ENCODE data around the gene NUMA1. TPM values are rescaled to one million over a fixed set of nuclear protein-coding genes. Genes with fewer than 3 reads are reported as not detected.

NUMA1 gene
- polyA plus RNA-seq, 4 donors = 68.1 to 286 (median 119) TPM

DNA sequence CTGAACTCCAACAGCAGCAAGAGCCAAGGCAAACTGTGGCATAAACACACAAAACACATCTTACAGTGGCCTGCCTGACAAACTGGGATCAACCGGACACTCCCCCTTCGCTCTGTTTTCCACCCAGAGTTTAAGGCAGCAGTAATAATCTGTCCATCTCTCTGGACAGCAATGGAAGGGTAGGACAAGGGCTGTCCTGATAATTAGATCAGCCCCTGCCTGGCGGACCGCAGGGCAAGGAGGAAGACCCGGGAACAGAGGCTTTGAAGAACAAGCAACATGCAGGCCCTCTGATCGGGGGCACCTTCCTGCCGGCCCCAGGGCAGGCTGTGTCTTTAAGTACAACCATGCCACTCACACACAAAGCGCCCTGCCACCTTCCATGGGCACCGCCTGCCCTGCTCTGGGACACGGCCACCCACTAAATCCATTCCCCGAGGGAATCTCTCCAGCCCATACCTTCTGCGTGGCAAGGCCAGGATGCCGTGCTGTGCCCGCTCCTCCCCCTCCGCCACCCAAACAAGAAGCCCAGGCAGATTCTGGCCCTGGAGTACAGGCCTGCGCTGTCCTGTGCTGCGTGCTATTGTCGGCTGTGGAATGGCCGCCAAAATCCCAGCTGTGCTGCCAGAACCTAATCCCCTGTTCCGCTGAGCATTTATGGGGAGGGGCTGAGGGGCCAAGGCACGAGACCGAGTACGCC, 38.8 kb downstream of the NUMA1 start:
- Histone ChIP-seq H3K27ac (ENCODE audit: low read depth in 1 of 3, low read length in 2 of 3) (peak overlapping the region; percentile 92 to 97 (median 97)), H3K27me3 (ENCODE audit: control insufficient read depth in 3 of 3, insufficient read depth in 3 of 3, low read length in 3 of 3) (no peaks in the 10 kb centered on the region), H3K4me3 (ENCODE audit: low read depth in 1 of 3, low read length in 3 of 3) (peak overlapping the region; percentile 50 to 85 (median 73)), H3K4me1 (ENCODE audit: control insufficient read depth in 3 of 3, insufficient read depth in 2 of 3, low read depth in 1 of 3, low read length in 2 of 3) (peaks cover 2 to 36% (median 19%) of the 10 kb centered on the region in 3 donors), H3K36me3 (ENCODE audit: control insufficient read depth in 3 of 3, insufficient read depth in 2 of 3, low read depth in 1 of 3, low read length in 3 of 3) (peaks cover 0 to 13% (median 2%) of the 10 kb centered on the region in 3 donors), H3K9me3 (ENCODE audit: control insufficient read depth in 2 of 2, insufficient read depth in 1 of 2, low read depth in 1 of 2, low read length in 1 of 2) (no peaks in the 10 kb centered on the region)
- FAIRE-seq (no peak), DNase-seq (peak; percentile 62 to 81)
- 4 to 7% (median 5%) methylated on average over 22 to 23 of the region's 23 CpGs for WGBS, 3 donors

DNA sequence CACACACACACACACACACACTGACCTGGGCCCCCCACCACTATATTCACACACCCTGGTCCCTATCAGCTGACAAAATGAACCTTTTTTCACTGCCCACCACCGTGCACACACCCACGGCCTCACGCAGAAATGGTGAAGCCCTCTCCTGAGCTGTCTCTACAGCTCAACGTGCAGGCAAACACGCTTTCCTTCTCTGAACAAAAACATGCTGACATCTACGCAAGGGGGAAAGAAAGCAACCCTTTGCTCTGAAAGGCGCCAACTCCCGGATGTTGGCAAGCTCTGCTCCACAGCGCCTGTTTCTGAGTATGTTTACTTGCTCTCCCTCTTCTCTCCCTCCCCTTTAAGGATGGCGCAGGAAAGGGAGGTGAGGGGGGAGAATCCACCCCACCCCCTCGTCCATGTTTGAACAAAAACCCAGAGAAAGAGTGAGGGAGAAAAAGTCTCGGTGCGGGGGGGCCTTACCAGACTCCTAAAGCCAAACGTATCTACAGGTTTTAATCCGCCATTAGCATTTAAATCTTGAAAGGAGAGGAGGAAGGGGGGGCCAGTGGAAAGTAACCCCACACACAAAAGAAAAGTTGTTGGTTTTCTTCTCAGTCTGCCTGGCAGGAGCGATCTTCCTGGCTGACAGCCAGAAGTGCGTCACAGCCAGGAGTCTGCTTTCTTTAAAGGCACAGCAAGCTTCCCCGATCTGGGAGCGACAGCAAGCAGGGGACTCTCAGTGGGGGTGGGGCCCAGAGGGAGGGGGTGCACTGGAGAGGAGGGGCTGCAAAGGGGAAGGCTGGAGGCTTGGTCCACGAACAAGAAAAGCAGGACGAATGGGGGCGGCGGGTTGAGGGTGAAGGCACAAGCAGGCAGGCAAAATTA, 39.6 kb downstream of the NUMA1 start:
- Histone ChIP-seq H3K27me3 (ENCODE audit: control insufficient read depth in 3 of 3, insufficient read depth in 3 of 3, low read length in 3 of 3) (no peaks in the 10 kb centered on the region), H3K4me1 (ENCODE audit: control insufficient read depth in 3 of 3, insufficient read depth in 2 of 3, low read depth in 1 of 3, low read length in 2 of 3) (peaks cover 2 to 37% (median 19%) of the 10 kb centered on the region in 3 donors), H3K36me3 (ENCODE audit: control insufficient read depth in 3 of 3, insufficient read depth in 2 of 3, low read depth in 1 of 3, low read length in 3 of 3) (peaks cover 0 to 10% (median 2%) of the 10 kb centered on the region in 3 donors), H3K9me3 (ENCODE audit: control insufficient read depth in 2 of 2, insufficient read depth in 1 of 2, low read depth in 1 of 2, low read length in 1 of 2) (no peaks in the 10 kb centered on the region), H3K4me3 (ENCODE audit: low read depth in 1 of 3, low read length in 3 of 3) (peak overlapping the region; percentile 50 to 85 (median 73)), H3K27ac (ENCODE audit: low read depth in 1 of 3, low read length in 2 of 3) (peak overlapping the region; percentile 92 to 97 (median 97))
- DNase-seq (peak; percentile 92 to 97), FAIRE-seq (no peak)
- WGBS, 3 donors = 0 to 1% (median 0%) methylated on average over 22 to 23 of the region's 23 CpGs

DNA sequence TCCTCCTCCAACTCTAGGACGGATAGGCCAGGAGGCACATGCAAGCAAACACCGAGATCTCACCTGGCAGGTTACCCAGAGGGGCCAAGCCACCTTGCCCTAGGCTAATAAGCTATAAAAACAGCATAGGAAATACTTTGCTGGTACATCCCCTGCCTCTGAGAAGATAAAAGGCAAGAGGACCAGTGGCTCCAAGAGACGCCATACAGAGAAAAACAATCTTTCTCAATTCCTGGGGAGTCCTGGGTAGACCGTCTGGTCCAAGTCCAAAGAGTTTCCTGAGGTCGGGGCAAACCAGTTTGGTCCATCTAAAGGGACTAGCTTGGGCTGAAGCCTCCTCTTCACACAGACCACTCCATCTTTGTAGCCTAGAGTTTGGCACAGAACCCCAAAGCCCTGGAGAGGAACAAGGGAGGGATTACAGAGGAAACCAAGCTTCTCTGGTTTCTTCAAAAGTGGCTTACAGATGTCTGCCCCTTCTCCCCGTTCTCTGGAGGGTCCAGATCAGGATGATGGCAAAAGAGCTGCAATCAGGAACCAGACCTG, 40.4 kb downstream of the NUMA1 start:
- no peak for FAIRE-seq
- WGBS, 3 donors = 4 to 11% (median 9%) methylated on average over 6 of the region's 6 CpGs
- peaks cover 2 to 37% (median 19%) of the 10 kb centered on the region in 3 donors for H3K4me1 ChIP-seq (ENCODE audit: control insufficient read depth in 3 of 3, insufficient read depth in 2 of 3, low read depth in 1 of 3, low read length in 2 of 3)

DNA sequence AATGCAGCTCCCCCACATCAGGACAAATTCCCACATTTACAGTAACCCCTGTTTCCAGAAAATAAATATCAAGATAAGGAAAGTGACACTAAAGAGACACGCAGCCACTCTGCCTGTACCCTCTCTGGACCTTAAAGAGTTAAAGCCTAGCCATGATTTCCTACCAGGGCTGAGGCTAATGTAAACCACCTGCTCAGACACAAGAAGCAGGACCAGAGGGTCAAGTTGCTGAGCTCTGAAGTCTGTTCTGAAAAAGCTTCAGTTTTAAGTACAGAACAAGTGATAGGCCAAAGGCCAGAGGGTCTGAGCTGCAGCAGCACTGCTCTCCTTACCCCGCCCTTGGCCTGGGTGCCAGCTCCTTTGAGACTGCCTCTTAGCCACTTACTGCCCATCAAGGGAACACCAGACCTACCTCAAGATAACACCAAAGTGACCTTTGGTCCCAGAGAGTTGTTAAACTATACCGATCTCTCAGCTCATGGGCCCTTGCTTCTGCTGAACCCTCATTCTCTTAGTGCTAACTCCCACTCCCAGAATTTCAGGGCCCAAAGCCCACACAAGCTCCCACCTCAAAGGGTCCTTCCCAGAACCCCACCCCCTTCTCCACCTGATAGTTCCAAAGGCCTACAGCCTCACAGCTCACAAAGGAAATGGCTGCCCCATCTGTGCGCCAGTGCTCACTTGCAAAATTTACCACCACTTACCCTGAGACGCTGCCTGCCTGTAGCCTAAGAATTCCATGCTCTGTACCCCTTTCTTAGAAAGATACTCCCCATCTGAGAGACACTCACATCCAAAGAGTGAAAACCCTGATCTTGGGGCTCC, 41.1 kb downstream of the NUMA1 start:
- DNase-seq (peak; percentile 94 to 98), FAIRE-seq (no peak)
- 7 to 20% (median 15%) methylated on average over 5 of the region's 5 CpGs for WGBS, 3 donors
- H3K9me3 ChIP-seq (ENCODE audit: control insufficient read depth in 2 of 2, insufficient read depth in 1 of 2, low read depth in 1 of 2, low read length in 1 of 2) = no peaks in the 10 kb centered on the region
- peaks cover 0 to 18% (median 2%) of the 10 kb centered on the region in 3 donors for H3K36me3 ChIP-seq (ENCODE audit: control insufficient read depth in 3 of 3, insufficient read depth in 2 of 3, low read depth in 1 of 3, low read length in 3 of 3)
- no peaks in the 10 kb centered on the region for H3K27me3 ChIP-seq (ENCODE audit: control insufficient read depth in 3 of 3, insufficient read depth in 3 of 3, low read length in 3 of 3)
- peak overlapping the region; percentile 6 to 85 (median 73) for H3K4me3 ChIP-seq (ENCODE audit: low read depth in 1 of 3, low read length in 3 of 3)
- H3K27ac ChIP-seq (ENCODE audit: low read depth in 1 of 3, low read length in 2 of 3) = peak overlapping the region; percentile 92 to 97 (median 97)
- H3K4me1 ChIP-seq (ENCODE audit: control insufficient read depth in 3 of 3, insufficient read depth in 2 of 3, low read depth in 1 of 3, low read length in 2 of 3) = peaks cover 2 to 37% (median 19%) of the 10 kb centered on the region in 3 donors

More for the DNA sequence above, 40.4 kb downstream of the NUMA1 start:
- H3K27me3 ChIP-seq (ENCODE audit: control insufficient read depth in 3 of 3, insufficient read depth in 3 of 3, low read length in 3 of 3) = no peaks in the 10 kb centered on the region
- peaks cover 0 to 13% (median 2%) of the 10 kb centered on the region in 3 donors for H3K36me3 ChIP-seq (ENCODE audit: control insufficient read depth in 3 of 3, insufficient read depth in 2 of 3, low read depth in 1 of 3, low read length in 3 of 3)
- peak overlapping the region; percentile 92 to 97 (median 97) for H3K27ac ChIP-seq (ENCODE audit: low read depth in 1 of 3, low read length in 2 of 3)
- DNase-seq = peak; percentile 55 to 68
- no peaks in the 10 kb centered on the region for H3K9me3 ChIP-seq (ENCODE audit: control insufficient read depth in 2 of 2, insufficient read depth in 1 of 2, low read depth in 1 of 2, low read length in 1 of 2)
- peak overlapping the region; percentile 31 to 85 (median 73) for H3K4me3 ChIP-seq (ENCODE audit: low read depth in 1 of 3, low read length in 3 of 3)

DNA sequence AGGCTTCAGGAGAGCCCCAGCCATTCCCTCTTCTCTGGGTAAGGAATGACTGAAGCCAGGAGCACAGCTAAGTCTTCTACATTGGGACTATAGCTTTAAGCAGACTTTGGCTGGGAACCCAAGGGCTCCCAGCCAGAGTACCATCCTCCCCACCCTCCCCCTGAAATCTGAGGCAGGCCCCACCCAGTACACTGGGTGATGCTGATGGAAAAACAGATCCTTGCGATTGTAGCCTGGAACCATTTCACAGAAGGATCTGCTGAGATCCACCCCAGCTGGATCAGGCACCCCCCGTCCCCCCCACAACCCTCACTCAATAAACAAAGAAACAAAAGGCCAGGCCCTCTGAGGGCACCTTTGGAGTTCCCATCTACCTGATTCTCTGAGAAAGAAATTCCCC, 41.9 kb downstream of the NUMA1 start:
- Histone ChIP-seq H3K9me3 (ENCODE audit: control insufficient read depth in 2 of 2, insufficient read depth in 1 of 2, low read depth in 1 of 2, low read length in 1 of 2) (no peaks in the 10 kb centered on the region), H3K36me3 (ENCODE audit: control insufficient read depth in 3 of 3, insufficient read depth in 2 of 3, low read depth in 1 of 3, low read length in 3 of 3) (peaks cover 0 to 21% (median 4%) of the 10 kb centered on the region in 3 donors), H3K27me3 (ENCODE audit: control insufficient read depth in 3 of 3, insufficient read depth in 3 of 3, low read length in 3 of 3) (no peaks in the 10 kb centered on the region), H3K4me3 (ENCODE audit: low read depth in 1 of 3, low read length in 3 of 3) (peak overlapping the region in 2 of 3 donors; percentile 73 to 85), H3K4me1 (ENCODE audit: control insufficient read depth in 3 of 3, insufficient read depth in 2 of 3, low read depth in 1 of 3, low read length in 2 of 3) (peaks cover 2 to 37% (median 19%) of the 10 kb centered on the region in 3 donors), H3K27ac (ENCODE audit: low read depth in 1 of 3, low read length in 2 of 3) (peak overlapping the region; percentile 92 to 97 (median 97))
- 14 to 25% (median 18%) methylated on average over 2 of the region's 2 CpGs for WGBS, 3 donors
- FAIRE-seq = no peak
- DNase-seq = peak; percentile 31 to 52

DNA sequence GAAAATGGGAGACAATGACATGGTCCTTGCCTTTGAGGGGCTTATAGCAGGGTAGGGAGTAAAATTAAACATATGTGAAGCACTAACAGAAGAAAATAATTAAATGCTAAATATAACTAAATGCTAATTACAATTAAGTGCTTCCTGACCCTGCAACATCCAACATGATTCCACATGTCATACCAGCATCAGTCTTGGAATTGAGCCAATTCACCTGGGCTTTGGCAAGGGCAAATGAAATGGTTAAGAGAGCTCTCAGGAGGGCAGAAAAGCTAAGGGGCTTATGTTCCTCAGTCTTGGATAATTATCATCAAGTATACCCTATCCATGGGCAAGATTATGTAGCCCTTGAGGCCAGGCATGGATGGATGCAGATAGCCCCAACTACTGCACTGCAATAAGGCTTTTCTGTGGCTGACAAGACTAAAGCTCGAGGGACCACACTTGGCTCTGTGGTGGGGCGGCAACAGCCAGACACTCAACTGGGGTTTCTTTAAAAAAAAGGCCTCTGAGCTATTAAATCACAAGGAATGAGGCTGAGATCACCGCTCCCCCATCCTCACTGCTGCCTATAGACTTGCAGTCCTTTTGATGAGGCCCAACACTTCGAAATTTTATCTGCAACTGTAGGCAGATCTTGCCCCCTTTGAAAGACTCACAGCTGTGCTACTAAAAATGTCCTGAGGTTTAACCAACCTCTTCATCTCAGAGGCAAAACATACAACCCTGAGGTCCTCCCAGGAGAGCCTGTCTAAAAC, 42.6 kb downstream of the NUMA1 start:
- Histone ChIP-seq H3K4me3 (ENCODE audit: low read depth in 1 of 3, low read length in 3 of 3) (peak overlapping the region in 2 of 3 donors; percentile 73 to 85), H3K36me3 (ENCODE audit: control insufficient read depth in 3 of 3, insufficient read depth in 2 of 3, low read depth in 1 of 3, low read length in 3 of 3) (peaks cover 4 to 26% (median 10%) of the 10 kb centered on the region in 3 donors), H3K9me3 (ENCODE audit: control insufficient read depth in 2 of 2, insufficient read depth in 1 of 2, low read depth in 1 of 2, low read length in 1 of 2) (no peaks in the 10 kb centered on the region), H3K27me3 (ENCODE audit: control insufficient read depth in 3 of 3, insufficient read depth in 3 of 3, low read length in 3 of 3) (no peaks in the 10 kb centered on the region), H3K27ac (ENCODE audit: low read depth in 1 of 3, low read length in 2 of 3) (peak overlapping the region; percentile 21 to 97 (median 97)), H3K4me1 (ENCODE audit: control insufficient read depth in 3 of 3, insufficient read depth in 2 of 3, low read depth in 1 of 3, low read length in 2 of 3) (peaks cover 2 to 34% (median 19%) of the 10 kb centered on the region in 3 donors)
- DNase-seq = no peak
- WGBS, 3 donors = 33 to 36% (median 35%) methylated on average over 4 of the region's 4 CpGs
- FAIRE-seq = no peak

DNA sequence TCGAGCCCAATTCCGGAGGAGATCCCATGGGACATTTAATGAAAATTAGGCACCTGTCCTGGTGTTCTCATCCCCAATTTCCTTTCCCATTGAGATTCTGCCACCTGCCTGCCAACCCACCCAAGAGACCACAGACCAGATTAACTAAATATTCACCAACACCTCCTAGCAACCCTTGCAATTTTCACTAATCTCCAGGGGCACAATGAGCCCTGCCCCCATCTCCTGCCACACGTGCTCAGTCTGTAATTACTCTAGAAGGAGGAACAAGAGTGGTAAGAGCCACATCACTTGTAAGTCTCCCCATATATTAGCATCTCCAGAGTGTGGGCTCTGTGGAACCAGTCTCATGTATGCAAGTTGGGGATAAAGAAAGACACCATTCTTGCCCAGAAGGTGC, 43.7 kb downstream of the NUMA1 start:
- no peak for FAIRE-seq
- H3K9me3 ChIP-seq (ENCODE audit: control insufficient read depth in 2 of 2, insufficient read depth in 1 of 2, low read depth in 1 of 2, low read length in 1 of 2) = no peaks in the 10 kb centered on the region
- no peak overlapping the region for H3K27ac ChIP-seq (ENCODE audit: low read depth in 1 of 3, low read length in 2 of 3)
- no peak for DNase-seq
- peaks cover 2 to 26% (median 19%) of the 10 kb centered on the region in 3 donors for H3K4me1 ChIP-seq (ENCODE audit: control insufficient read depth in 3 of 3, insufficient read depth in 2 of 3, low read depth in 1 of 3, low read length in 2 of 3)
- no peaks in the 10 kb centered on the region for H3K27me3 ChIP-seq (ENCODE audit: control insufficient read depth in 3 of 3, insufficient read depth in 3 of 3, low read length in 3 of 3)
- H3K4me3 ChIP-seq (ENCODE audit: low read depth in 1 of 3, low read length in 3 of 3) = no peak overlapping the region
- peaks cover 4 to 29% (median 10%) of the 10 kb centered on the region in 3 donors for H3K36me3 ChIP-seq (ENCODE audit: control insufficient read depth in 3 of 3, insufficient read depth in 2 of 3, low read depth in 1 of 3, low read length in 3 of 3)
- 60 to 64% (median 61%) methylated on average over 3 of the region's 3 CpGs for WGBS, 3 donors

Data from small intestine (tissue), 7 donors.